HG02973 (cell line): Measurements from ENCODE around the gene SYP.

Experiments used
- ATAC-seq: cut with Tn5 transposase; IDR thresholded peaks from one replicate; pipeline ENCODE4 v1.9.1; 2021; ENCODE audit warnings: moderate library complexity; ENCODE audit not compliant: unreplicated experiment

SYP gene

DNA sequence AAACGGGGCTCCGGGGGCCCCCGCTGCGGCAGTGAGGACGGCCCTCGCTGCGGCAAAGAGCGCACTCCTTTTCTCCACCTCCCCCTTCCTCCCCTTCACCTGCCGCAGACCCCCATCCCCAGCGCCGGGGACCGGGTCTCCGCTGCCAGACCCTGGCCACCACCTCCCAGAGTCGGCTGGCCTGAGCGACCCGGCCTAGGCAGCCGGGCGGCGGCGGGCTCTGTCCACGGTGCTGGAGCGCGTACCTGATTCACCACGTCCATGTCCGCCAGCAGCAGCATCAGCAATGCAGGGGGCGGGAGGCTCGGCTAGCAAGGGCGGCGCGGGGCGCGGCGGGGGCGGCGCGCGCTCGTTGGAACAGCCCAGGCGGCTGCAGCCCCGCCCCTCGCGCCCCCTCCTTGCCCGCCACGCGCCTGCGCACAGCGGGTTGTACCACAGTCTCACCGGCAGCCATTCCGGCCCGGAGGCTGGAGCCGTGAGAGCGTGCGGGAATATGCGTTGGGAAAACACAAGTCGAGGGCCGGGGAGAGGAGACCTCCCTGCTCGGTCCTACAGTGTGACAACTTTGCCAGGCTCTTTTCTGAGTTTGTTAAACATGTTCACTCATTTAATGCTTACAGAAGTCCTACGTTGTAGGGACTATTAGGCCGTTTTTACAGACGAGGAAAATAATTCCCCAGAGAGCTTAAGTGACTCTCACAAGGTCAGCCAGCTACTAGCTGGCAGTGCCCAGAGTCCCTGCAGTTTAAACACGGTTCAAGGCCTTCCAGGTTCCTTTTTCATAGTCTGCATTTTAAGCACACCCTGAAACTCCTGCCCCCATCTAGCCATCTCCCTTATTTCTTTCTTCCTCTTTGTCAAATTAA is at the start of gene SYP:
TSS of gene SYP (minus strand) at position 288 of the 866 bp plus-strand sequence. CDS start at position 281, 7 bp downstream.
- ATAC-seq: peak; percentile 95

DNA sequence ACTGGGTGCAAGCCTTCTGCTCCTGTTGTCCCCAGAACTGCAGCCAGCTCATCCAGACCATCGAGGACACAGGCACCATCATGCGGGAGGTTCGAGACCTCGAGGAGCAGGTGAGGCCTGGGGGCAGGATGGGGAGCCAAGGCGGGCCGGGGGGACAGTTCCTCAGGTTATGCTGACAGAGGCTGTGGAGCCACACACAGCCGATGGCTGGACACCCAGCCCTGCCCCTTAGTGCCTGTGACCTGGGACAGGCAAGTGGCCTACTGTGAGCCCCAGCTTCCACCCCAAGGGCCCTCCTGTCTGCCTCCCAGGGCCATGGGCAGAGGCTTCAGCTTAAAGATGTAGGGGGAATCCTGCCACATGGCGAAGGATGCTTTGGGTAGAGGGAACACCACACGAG is 49.6 kb upstream of the SYP start:
- no peak for ATAC-seq

DNA sequence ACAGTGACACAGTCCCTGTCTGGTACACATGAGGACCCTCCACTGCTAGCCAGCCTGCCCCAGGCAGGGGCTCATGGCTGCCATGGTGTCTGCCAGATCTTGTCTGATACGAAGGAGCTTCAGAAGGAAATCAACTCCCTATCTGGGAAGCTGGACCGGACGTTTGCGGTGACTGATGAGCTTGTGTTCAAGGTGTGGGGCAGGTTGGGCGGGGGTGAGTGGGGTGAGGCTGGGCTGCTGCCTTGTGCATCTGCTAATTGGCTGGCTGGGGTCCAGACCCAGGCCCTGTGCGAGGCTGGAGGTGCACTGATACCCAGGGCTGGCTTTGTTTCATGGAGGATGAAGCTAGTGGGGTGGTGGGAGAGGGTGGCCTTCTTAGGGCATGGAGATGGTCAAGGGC is 49.1 kb upstream of the SYP start:
- no peak for ATAC-seq

DNA sequence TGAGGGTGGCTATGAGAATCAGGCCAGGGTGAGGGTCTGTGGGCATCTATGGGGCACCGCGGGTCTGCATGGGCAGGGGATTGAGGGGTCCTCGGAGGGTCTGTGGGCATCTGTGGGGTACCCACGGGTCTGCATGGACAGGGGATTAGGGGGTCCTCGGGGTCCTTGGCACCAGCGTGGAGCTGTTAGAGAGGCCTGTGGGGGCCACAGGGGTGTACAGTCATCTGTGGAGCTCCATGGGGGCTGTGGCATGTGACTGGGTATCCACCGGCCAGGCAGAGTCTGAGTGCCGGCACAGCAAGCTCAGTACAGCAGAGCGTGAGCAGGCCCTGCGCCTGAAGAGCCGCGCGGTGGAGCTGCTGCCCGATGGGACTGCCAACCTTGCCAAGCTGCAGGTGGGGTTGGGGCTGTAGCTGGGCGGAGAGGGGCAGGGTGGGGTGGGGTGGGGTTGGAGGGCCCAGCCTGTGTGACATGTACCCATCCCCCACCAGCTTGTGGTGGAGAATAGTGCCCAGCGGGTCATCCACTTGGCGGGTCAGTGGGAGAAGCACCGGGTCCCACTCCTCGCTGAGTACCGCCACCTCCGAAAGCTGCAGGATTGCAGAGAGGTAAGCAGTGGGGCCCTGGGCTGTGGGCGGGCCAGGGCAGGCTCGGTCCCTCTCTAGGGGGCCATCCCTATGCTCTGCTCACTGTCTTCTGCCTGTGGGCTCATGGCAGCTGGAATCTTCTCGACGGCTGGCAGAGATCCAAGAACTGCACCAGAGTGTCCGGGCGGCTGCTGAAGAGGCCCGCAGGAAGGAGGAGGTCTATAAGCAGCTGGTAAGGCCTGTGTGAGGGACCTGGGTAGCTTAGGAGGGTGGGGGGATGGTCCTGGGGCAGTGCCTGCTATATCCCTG is 48.2 kb upstream of the SYP start:
- ATAC-seq: no peak

DNA sequence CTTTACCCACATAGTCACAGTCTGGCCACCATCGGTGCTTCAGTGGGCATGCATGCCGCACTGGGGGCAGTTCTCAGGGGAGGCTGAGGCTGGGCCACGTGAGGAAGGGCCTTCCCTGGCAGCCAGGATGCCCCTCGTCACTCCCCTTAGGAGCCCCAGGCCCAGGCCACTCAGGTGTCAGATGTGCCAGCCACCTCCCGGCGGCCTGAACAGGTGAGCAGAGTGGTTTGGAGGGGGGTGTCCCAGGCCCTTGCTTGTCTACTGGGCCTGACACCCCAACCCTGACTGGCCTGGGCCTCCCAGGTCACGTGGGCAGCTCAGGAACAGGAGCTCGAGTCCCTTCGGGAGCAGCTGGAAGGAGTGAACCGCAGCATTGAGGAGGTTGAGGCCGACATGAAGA is 47.4 kb upstream of the SYP start:
- ATAC-seq: no peak

DNA sequence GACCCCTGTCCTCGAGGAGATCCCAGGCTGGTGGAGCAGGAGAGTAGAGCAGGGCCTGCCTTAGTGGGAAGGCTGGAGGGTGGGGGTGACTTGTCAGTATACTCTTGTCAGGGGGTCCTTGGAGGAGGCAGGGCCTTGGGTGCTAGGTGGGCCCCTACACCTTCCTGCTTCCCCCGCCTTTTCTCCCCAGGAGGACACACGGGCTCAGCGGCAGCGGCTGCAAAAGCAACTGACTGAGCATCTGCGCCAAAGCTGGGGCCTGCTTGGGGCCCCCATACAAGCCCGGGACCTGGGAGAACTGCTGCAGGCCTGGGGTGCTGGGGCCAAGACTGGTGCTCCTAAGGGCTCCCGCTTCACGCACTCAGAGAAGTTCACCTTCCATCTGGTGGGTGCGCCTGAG is 46.5 kb upstream of the SYP start:
- no peak for ATAC-seq

DNA sequence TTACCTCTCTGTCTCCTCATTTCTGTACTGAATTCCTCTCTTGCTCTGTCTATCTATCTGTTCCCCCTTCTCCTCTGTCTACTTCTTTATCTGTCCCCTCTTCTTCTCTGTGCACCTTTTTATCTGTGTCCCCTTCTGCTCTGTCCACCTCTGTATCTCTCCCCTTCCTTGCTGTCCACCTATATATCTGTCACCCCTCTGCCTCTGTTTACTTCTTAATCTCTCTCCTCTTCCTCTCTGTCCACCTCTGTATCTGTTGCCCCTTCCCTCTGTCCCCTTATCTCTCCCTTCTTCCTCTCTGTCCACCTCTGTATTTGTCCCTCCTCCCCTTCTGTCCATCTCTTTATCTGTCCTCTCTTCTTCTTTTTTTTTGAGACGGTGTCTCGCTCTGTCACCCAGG is 44.2 kb upstream of the SYP start:
- ATAC-seq: no peak

DNA sequence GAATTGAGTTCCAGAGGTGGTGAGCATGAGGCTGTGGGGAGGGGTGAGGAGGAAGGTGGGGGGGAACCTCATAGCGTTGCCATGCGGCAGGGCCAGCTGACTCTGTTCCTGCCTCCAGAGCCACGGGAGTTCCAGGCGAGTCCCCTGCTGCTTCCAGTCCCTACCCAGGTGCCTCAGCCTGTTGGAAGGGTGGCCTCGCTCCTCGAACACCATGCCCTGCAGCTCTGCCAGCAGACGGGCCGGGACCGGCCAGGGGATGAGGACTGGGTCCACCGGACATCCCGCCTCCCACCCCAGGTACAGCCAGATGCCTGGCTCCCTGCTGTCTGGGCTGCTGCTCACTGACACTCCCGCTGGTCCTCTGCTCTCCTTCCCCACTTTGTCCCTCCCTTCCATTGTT is 43.2 kb upstream of the SYP start:
- ATAC-seq: no peak

DNA sequence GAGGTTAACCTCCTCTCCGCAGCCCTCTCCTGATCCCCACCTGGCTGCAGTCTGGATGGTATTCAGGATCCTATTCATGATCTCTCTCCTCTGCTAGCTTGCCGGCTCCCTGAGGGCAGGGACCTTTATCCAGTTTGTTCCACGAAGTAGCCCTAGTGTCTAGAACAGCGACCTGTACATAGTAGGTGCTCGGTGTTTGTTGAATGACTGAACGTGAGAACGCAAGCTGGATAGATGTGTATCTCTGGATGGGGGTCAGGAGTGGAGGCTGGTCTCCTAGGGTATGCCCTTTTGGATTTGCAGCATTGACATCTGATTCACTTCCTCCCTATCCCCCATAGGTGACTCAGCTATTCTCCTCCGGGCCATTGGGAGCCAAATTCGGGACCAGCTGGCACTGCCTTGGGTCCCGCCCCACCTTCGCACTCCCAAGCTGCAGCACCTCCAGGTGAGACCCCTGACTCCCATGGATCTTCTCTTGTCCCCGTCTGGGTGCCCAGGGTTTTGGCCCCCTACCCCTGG is 42.6 kb upstream of the SYP start:
- no peak for ATAC-seq

DNA sequence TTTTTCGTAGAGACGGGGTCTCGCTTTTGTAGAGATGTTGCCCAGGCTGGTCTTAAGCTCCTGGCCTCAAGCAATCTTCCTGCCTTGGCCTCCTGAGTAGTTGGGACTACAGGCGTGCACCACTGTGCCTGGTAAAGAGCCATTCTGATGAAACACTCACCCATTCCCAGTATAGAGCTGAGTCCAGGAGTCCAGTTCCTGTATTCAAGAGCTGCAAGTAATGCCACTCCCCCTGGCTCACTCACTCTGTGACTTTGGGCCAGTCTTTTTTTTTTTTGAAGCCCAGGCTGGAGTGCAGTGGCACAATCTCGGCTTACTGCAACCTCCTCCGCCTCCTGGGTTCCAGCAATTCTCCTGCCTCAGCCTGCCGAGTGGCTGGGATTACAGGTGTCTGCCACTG is 38.7 kb upstream of the SYP start:
- no peak for ATAC-seq

DNA sequence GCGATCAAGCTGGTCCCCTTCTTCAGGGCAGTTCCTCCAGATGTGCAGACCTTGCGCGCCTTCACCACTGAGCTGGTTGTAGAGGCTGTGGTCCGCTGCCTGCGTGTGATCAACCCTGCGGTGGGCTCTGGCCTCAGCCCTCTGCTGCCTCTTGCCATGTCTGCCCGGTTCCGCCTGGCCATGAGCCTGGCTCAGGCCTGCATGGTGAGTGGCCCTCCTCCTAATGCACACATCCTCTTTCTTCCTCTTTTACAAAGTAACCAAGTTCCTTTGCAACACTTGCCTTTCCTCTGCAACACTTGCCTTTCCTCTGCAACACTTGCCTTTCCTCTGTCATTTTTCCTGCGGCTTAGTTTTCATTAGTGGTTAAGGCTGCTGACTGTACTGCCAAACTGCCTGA is 37.1 kb upstream of the SYP start:
- no peak for ATAC-seq

DNA sequence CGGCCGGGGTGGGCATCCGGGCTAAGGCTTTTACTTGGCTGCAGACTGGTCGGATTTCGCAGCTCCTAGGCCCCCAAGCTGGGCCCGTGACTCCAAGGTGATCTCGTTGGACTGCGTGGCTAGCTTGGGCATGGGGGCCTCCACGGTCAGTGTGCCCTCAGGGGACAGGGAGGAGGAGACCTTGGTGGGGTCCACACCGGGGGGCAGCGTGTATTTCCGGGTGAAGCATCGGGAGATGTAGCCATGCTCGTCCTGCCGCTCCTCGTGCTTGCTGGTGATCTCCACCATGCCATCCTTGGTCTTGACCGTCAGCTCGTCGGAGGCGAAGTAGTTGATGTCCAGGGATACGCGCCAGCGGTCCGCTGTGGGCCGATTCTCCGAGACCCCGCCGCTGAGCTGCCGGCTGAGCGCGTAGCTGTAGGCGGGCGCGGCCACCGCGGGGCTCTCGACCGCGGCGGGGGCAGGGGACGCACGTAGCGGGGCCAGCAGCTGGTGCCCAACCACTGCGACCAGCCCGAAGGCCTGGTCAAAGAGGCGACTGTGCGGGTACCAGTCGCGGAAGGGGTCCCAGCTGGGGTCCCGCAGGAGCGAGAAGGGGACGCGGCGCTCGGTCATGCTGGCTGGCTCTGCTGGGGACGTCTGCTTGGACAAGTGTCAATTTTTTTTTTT is 34.0 kb upstream of the SYP start:
- ATAC-seq: no peak

DNA sequence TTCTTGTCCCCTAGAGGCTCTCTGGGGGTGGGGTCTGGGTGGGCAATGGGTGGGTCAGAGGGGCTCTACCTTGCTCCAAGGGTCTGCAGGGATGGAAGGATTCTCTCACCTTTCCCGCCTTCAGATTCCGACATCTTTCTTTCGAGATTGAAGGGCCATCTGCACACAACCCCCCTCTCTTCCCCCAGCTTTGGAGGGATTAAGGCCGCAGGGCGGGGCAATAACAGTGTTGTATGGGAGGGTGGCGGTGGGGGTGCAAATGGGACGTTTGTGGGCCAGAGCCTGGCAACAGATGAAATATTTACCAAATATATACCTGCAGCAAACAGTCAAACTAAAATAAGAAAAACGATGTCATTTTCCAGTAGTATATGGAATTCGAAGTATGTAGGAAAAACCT is 33.2 kb upstream of the SYP start, which contains the start of gene CACNA1F:
TSS of gene CACNA1F (minus strand) at position 165 of the 400 bp plus-strand sequence. CDS start at position 134, 31 bp downstream.
- ATAC-seq: no peak

DNA sequence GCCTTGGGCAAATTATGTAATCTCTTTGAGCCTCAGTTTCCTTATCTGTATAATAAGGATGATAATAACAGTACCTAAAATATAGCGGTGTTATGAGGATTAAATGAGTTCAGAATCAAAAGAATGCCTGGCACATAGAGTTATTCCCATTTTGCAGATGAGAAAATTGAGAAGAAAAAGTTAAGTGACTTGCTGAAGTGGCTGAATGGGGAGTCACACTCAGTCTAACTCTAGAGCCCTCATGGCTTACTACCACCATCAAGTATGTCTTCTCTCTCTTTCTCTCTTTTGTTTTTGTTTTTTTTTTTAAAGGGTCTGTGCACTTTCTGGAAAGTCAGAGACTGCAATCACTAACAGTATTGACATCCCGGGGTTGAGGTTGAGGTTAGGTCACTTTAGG is 32.5 kb upstream of the SYP start:
- ATAC-seq: no peak

DNA sequence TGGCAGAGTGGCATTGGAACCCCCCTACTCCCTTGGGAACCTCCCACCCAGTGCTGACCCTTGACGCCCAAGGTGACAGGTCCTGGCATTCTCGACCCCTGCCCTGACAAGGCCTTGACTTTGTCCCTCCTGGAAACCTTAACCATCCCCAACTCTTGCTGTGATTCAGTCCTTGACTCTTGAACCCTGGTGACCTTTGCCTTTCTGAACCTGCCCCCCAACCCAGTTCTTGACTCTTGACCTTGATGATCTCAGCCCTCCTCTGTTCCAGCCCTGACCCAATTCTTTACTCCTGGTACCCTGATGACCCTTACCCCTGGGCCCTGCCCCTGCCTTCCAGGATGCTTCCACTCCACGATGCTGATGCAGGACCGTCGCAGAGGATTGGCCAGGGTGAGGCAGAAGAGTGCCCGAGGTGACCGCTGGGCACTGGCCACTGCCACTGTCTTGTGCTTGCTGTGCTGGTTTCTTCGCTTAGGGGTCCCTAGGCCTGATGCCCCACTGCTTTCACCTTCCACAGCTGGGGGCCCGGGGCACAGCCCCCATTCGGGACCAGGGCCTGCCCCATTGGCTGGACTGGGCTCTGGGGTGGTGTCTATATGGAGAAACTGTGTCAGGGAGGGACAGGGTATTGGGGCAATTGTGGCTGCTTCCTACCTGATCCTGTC is 31.5 kb upstream of the SYP start:
- ATAC-seq: no peak

DNA sequence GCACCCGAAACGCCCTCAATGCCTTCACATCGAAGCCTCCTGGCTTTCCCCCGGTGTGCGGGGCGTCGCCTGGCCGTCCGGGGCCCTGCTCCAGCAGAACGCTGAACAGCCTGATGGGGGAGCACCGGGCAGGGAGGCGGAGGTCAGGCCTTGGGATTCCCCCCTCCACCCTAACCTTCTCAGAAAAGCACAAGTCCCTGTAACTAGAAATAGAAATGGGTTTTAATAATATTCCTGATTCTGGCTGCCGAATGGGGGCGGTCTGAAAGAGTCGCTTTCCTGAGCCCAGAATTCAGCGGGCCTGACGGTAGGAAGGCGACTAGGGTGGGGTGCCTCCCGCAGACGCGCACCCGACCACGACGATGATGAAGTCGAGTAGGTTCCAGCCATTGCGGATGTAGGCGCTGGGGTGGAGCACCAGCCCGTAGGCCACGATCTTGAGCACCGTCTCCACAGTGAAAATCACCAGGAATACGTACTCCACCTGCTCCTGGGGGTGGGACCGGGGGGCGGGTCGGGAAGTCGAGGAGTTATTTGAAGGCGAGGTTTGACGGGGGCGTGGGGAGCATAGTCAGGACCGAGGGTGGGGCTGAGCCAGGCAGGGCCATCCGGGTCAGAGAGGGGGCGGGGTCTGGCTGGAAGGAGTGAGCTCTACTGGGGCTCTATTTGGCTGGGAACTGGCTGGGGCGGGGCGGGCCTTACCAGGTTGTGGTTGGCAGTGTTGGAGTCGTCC is 30.7 kb upstream of the SYP start:
- peak; percentile 66 for ATAC-seq

DNA sequence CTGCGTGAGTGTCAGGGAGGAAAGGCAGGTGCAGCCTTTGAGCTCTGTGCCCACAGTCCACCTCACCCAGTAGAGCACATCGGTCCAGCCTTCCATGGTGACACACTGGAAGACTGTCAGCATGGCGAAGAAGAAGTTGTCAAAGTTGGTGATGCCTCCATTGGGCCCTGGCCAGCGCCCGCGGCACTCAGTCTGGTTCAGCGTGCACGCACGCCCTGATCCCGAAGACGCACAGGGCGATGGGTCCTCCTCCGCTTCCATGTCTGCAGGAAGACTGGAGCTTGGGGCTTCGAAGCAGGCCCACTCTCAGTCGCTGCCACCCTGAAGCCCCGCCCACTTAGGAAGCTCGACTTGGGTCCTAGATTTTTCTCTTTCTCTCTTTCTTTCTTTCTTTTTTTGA is 28.2 kb upstream of the SYP start:
- no peak for ATAC-seq

DNA sequence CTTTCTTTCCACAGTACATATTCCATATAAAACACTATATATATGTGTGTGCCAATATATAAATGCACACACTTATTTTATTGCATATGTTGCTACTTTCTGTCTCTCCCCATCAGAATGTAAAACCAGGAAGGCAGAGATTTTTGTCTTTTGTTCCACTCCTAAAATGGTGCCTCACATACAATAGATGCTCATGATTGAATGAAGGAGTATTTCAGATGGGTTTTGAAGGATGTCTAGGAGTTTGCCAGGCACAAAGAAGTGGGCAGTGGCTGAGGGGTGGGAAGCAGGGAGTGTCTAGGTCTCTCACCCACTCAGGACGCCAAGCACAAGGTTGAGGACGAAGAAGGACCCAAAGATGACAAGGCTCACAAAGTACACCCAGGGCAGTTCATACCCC is 27.7 kb upstream of the SYP start:
- ATAC-seq: no peak

DNA sequence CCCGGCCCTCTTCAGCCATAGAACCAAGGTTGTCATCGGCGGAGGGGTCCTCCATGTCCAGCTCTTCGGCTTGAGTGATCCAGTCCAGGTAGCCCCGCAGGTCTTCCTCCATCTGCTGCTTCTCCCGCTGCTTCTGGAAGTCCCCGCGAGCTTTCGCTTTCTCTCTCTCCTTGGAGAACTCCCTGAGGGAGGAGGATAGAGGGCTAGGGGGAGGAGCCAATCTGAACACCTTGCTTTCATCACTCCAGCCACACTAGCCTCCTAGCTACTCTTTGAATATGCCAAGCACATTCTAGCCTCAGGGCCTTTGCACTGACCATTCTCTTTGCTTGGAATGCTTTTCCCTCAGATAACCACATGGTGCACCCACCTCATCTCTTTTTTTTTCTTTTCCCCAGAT is 27.0 kb upstream of the SYP start:
- ATAC-seq: no peak

DNA sequence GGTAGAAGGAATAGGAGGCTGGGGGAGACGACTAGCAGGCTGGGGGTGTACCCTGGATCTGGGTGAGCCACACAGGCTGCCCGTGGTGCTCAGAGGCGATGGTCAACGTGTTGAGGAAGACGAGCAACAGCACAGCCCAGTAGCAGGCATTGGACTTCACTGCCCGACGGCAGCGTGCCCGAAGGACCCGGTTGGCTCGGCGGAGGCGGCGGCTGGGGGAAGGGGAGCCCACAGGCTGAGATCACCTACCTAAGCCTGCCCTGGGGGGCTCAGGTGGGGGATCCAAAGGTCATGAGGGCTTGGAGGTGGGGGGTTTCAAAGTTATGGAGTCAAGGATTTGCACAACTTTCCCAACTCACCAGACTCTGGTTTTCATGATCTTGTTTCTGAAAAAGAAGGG is 25.9 kb upstream of the SYP start:
- no peak for ATAC-seq
